ENCODE results near the gene PCDHGA1.
"Not testable (repeated sequence)": the region's sequence is repeated elsewhere in the genome, so short reads cannot be mapped to it uniquely, and the experiment has no call there.

Gene PCDHGA1

DNA sequence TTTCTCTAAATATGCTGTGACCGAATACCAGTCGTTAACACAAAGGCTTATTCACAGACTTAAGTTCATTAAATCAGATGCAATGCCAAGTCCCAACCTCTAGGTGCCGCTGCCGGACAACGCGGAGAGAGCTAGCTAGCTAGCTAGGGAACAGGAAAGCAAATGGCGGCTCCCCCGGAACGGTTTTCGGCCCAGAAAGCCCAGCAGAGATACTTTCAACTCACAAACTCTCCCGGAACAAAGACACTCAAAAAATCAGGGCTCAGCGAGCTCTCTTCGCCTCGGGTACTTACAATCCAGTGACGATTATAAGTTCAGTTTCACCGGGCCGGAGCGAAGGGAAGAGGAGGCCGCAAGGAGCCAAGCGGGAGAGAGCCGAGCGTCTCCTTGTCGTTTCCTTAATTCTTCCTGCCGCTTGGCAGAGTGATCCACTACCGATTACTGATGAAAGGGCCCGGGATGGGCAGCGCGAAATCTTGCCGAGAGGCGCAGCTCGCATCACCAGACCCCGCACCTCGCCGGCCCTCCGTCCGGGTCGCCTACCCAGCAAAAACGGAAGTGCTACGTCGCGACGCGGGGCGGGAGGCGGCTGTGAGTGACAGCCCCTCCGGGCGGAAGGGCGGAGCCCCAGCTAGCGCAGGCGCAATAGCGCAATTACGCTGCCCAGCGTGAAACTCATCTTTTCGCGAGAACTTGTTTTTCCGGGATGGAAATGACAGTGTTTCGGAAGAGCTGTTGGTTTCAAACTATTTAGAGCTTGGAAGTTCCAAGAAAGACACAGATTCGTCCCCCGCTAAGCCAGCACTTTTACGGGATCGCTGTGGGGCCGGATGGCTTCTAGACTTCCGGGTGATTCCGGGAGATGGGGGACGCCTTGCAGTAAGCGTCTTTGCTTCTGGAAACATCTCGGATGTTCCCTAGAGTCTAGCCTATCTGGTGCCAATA, 9.8 kb upstream of the PCDHGA1 start, which contains the start of gene TAF7:
Gene TAF7, minus strand, starts transcription at position 560 of the 945 bp plus-strand sequence. CDS start 740 bp downstream, outside the sequence.
- peak within 1 kb of the TSS; percentile 90 for H3K27ac ChIP-seq

DNA sequence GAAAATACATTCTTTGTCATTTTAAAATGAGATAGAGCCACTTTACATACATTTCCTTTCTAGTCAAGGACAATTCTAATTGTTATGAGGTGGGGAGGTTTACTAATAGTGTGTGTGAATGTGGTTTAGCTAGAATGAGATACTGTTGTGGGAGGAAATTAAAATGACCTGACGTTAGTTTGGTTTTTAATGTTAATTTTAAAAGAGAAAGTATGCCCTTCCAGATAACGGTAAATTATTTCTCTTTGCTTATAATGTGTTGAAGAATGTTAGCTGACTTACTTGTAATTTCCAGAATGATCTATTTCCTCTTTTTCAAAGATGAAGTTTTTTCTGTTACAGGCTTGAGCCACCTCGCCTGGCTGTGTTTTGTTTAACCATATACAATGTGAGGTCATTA, 8.1 kb upstream of the PCDHGA1 start:
- no peak for TF ChIP-seq ZFX (IDR thresholded peaks at IDR 0.05; ENCODE audit: borderline replicate concordance)
- TF ChIP-seq, protein P1, sequence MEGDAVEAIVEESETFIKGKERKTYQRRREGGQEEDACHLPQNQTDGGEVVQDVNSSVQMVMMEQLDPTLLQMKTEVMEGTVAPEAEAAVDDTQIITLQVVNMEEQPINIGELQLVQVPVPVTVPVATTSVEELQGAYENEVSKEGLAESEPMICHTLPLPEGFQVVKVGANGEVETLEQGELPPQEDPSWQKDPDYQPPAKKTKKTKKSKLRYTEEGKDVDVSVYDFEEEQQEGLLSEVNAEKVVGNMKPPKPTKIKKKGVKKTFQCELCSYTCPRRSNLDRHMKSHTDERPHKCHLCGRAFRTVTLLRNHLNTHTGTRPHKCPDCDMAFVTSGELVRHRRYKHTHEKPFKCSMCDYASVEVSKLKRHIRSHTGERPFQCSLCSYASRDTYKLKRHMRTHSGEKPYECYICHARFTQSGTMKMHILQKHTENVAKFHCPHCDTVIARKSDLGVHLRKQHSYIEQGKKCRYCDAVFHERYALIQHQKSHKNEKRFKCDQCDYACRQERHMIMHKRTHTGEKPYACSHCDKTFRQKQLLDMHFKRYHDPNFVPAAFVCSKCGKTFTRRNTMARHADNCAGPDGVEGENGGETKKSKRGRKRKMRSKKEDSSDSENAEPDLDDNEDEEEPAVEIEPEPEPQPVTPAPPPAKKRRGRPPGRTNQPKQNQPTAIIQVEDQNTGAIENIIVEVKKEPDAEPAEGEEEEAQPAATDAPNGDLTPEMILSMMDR (IDR thresholded peaks at IDR 0.05) = no peak
- no peak overlapping the region for H3K27ac ChIP-seq

More for the DNA sequence above, 9.8 kb upstream of the PCDHGA1 start, which contains the start of gene TAF7:
- no peak for TF ChIP-seq ZFX (IDR thresholded peaks at IDR 0.05; ENCODE audit: borderline replicate concordance)
- TF ChIP-seq, protein P1 (IDR thresholded peaks at IDR 0.05) = peak; percentile 94

DNA sequence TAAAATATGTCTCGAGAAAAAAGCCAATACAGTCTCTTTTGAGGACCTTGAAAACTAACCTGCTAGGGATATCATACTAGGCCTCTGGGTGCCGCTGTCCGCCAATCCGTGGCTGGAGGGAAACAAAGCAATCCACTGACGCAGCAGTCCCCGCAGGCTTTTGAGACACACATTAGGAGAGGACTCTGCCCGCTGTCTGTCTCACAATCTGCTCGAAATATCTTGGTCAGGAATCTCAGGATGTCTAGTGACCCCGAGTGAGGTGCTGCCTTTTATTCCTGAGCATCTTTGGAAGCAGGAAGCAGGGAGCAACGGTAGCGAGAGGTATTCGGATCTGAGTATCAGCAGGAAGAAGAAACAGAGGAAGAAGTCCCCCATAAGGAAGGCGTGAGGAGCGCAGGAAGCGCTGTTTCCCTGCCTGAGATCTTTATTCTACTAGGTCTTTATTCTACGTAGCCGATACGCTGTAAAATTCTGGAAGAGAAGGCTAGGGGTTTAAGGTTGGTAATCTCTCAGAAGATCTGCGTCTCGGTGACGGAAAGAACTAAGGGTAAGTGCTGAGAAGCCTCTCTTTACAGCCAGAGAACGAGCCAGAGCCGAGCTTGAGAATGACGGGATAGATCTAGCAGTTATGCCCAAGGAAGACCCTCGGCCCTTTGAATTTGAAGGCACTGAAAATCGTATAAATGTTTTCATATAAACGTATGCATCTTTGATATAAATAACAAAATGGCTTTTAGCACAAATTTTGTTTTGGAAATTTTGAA, 4.0 kb upstream of the PCDHGA1 start:
- H3K27ac ChIP-seq = peak overlapping the region; percentile 32; the same call in 1 of the 2 replicates
- TF ChIP-seq ZFX (IDR thresholded peaks at IDR 0.05; ENCODE audit: borderline replicate concordance) = no peak
- TF ChIP-seq, protein P1 (IDR thresholded peaks at IDR 0.05) = peak; percentile 92

- no peak overlapping the region for H3K27ac ChIP-seq
- no peak for TF ChIP-seq ZFX (IDR thresholded peaks at IDR 0.05; ENCODE audit: borderline replicate concordance)
- TF ChIP-seq, protein P1 (IDR thresholded peaks at IDR 0.05) = no peak
Measured at GRCh38 chr5:141328231-141328630, 2.1 kb upstream of the PCDHGA1 start.

DNA sequence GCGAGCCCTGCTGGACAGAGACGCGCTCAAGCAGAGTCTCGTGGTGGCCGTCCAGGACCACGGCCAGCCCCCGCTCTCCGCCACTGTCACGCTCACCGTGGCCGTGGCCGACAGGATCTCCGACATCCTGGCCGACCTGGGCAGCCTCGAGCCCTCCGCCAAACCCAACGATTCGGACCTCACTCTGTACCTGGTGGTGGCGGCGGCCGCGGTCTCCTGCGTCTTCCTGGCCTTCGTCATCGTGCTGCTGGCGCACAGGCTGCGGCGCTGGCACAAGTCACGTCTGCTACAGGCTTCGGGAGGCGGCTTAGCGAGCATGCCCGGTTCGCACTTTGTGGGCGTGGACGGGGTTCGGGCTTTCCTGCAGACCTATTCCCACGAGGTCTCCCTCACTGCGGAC, 2.3 kb downstream of the PCDHGA1 start:
- H3K27ac ChIP-seq = not testable (repeated sequence)

DNA sequence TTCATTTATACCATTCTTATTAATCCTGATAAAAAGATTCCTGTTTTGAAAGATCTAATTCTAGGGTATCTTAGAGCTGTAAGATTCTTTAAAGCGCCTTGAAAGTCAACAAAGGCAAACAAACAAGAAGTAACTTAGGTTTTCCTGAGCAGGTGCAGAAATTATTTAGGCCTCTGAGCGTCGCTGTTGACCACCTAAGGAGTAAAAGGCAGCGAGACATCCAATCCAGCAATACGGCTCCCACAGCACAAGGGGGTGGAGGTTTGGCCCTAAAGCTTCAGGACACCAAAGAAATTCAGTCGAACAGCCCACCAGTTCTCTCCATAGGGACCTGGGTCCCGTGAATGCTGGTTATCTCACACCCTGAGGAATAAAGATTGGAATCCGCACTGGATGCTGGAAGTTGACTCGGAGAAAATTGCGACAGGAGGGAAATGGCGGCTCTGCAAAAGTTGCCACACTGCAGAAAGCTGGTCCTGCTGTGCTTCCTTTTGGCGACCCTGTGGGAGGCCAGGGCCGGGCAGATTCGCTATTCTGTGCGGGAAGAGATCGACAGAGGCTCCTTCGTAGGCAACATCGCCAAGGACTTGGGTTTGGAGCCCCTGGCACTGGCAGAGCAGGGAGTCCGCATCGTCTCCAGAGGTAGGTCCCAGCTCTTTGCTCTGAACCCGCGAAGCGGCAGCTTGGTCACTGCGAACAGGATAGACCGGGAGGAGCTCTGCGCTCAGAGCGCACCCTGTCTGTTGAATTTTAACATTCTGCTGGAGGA, 8.4 kb downstream of the PCDHGA1 start, which contains the start of gene PCDHGA2:
Gene PCDHGA2, plus strand, starts transcription at position 223 of the 769 bp plus-strand sequence.
- TF ChIP-seq, protein P1 (IDR thresholded peaks at IDR 0.05) = peak; percentile 73
- TF ChIP-seq ZFX (IDR thresholded peaks at IDR 0.05; ENCODE audit: borderline replicate concordance) = no peak
- H3K27ac ChIP-seq = no peak within 1 kb of the TSS

DNA sequence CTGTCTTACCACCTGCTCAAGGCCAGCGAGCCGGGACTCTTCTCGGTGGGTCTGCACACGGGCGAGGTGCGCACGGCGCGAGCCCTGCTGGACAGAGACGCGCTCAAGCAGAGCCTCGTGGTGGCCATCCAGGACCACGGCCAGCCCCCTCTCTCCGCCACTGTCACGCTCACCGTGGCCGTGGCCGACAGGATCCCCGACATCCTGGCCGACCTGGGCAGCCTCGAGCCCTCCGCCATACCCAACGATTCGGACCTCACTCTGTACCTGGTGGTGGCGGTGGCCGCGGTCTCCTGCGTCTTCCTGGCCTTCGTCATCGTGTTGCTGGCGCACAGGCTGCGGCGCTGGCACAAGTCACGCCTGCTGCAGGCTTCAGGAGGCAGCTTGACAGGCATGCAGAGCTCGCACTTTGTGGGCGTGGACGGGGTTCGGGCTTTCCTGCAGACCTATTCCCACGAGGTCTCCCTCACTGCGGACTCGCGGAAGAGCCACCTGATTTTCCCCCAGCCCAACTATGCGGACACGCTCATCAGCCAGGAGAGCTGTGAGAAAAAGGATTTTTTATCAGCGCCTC, 10.6 kb downstream of the PCDHGA1 start:
- not testable (repeated sequence) for H3K27ac ChIP-seq

All from 22Rv1 (cell line).